ENCODE measurements around the gene PRKAR1B. TPM values are rescaled to one million over a fixed set of nuclear protein-coding genes. Genes with fewer than 3 reads are reported as not detected.

PRKAR1B gene
- total RNA-seq, 1 donor from 2014 or later, result 14.2 TPM

DNA sequence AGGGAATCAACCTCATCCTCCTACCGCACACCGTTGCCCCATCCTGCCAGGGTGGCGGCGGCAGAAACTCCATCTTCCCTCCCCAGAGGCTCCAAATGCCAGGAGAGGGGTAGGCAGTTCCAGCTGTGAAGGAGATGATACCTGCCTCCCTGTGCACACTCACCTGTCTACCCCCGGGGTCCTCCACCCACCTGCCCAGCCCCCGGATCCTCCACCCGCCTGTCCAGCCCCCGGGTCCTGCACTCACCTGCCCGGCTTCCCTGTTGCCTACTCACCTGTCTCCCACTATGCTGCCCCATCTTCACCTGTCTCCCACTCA is 14.0 kb downstream of the PRKAR1B start:
- no peaks in the 10 kb centered on the region for H3K9me3 ChIP-seq (replicated peaks)
- DNase-seq, result no peak
- TF ChIP-seq CTCF (IDR thresholded peaks at IDR 0.05; ENCODE audit: borderline replicate concordance), result no peak
- no peak overlapping the region for H3K27ac ChIP-seq (replicated peaks)
- peak overlapping the region; percentile 73 for H3K4me3 ChIP-seq
- intact Hi-C loops (cut with micrococcal nuclease), result no loop called here
- H3K27me3 ChIP-seq (ENCODE audit: low read depth), result peaks cover 3% of the 10 kb centered on the region
- no peaks in the 10 kb centered on the region for H3K36me3 ChIP-seq
- peaks cover 13% of the 10 kb centered on the region for H3K4me1 ChIP-seq

DNA sequence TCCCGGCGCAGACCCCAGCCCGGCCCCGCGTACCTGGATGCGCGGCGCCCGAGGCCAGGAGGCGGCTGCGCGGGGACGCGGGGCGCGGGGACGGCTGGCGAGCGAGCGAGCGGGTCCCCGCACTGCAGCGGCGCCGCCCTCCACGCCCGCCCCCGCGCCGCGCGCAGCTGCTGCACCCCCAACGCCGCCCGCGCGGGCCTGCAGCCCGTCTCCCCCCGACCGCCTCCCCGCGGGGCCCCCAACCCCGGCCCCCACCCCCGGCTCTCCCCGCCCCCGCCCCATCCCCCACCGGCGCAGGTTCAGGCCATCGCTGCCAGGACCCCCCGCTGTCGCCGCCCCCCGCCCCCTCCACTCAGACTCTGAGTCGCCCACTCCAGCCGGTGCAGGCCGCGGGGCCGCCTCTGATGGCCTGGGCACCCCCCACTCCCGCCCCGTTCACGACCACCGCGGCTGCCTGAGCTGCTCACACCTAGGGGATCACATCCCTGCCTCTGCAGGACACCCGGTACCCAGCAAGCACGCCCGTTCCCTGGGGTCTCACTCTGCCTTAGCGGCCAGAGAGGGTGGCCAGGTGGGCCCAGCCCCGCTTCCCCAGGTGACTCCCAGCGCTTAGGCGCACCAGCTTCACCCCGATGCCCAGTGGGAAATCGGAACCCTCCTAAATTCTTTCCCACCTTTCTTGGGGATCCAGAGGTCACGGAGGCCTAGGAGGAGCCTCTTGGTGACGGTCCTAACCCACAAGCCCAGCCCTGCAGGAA is 14.5 kb downstream of the PRKAR1B start:
- Histone ChIP-seq H3K9me3 (replicated peaks) (no peaks in the 10 kb centered on the region), H3K4me3 (peak overlapping the region; percentile 73), H3K27ac (replicated peaks) (no peak overlapping the region), H3K27me3 (ENCODE audit: low read depth) (peaks cover 3% of the 10 kb centered on the region), H3K36me3 (no peaks in the 10 kb centered on the region), H3K4me1 (peaks cover 13% of the 10 kb centered on the region)
- intact Hi-C loops (cut with micrococcal nuclease), result no loop called here
- no peak for TF ChIP-seq CTCF (IDR thresholded peaks at IDR 0.05; ENCODE audit: borderline replicate concordance)
- no peak for DNase-seq

DNA sequence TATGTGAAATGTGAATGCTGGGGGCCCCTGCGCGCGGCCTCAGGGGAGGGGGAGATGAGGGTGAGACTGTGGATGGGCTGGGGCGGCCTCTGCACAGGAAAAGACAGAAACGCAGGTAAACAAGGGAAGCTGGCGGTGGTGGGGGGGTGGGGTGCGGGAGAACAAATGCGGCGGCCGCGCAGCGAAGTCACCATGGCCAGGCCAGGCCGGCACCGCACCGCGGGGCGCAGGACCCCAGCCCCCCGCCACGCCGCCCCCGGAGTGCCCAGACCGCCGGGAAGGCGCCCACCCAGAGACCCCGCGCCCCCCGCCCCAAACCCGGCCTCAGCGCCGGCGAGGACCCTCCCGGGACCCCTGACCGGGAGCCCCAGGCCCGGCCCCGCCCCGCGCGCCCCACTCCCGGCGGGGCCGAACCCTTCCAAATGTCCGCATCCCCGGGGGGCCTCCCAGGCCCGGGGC is 15.1 kb downstream of the PRKAR1B start:
- TF ChIP-seq CTCF (IDR thresholded peaks at IDR 0.05; ENCODE audit: borderline replicate concordance), result no peak
- Histone ChIP-seq H3K27ac (replicated peaks) (peak overlapping the region; percentile 49), H3K27me3 (ENCODE audit: low read depth) (peaks cover 3% of the 10 kb centered on the region), H3K4me3 (peak overlapping the region; percentile 73), H3K36me3 (no peaks in the 10 kb centered on the region), H3K9me3 (replicated peaks) (no peaks in the 10 kb centered on the region), H3K4me1 (peaks cover 13% of the 10 kb centered on the region)
- no peak for DNase-seq
- intact Hi-C loops (cut with micrococcal nuclease), result no loop called here

DNA sequence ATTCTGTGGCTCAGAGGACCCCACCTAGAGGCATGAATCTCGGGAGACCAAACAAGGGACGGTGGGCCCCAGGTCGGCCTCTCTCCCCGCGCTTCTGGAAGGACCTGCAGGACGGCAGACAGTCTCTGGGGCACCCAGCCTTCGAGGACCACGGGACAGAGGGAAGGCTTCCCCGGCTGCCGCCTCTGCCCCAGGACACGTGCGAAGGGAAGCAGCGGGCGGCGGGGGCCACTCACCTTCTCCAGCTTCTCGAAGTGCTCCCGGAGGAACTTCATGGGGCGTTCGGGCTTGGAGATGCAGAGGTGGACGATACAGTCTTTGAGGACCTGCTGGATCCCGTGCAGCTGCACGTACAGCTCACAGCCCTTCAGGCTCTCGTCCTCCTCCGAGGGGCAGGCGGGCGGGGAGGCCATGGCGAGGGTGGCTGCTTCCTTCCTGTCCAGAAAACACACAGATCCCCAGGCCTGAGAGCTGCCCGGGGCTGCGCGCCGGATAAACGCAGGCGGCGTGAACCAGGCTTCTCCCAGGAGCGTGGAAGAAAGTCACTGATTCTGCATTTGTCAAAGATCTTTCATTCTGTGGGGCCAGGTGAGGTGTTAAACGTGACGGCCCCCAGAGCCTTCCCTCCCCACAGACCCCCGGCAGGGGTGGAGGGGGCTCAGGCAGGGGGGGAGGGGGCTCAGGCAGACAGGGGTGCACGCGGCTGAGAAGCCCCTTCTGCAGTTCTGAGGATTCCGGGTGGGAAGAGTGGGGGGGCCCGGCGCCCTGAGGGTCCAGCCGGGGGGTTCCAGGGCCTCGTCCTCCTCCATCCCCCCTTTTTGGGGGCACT is 15.8 kb downstream of the PRKAR1B start:
- intact Hi-C loops (cut with micrococcal nuclease), result no loop called here
- H3K4me3 ChIP-seq, result peak overlapping the region; percentile 73
- peaks cover 13% of the 10 kb centered on the region for H3K4me1 ChIP-seq
- TF ChIP-seq CTCF (IDR thresholded peaks at IDR 0.05; ENCODE audit: borderline replicate concordance), result no peak
- DNase-seq, result no peak
- H3K9me3 ChIP-seq (replicated peaks), result no peaks in the 10 kb centered on the region
- peaks cover 3% of the 10 kb centered on the region for H3K27me3 ChIP-seq (ENCODE audit: low read depth)
- H3K36me3 ChIP-seq, result no peaks in the 10 kb centered on the region
- H3K27ac ChIP-seq (replicated peaks), result peak overlapping the region; percentile 49

DNA sequence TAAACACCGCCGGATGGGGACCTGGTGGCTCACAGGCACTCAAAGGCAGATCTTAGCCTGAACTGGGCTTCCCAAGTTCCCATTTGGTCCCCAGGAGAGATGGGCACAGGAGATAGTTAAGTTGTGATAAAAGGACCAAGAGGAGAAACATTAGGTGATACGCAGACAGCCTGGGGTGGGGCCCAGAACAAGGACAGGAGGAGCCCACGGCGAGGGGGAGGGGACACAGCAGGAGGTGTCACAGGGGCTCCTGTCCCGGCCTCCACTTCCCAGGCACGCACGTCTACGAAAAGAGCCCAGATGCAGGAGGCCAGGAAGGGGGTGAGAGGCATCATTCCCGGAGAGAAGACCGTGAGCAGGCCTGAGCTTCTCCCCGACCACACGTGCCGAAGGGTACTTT is 16.9 kb downstream of the PRKAR1B start:
- Histone ChIP-seq H3K27ac (replicated peaks) (no peak overlapping the region), H3K4me3 (no peak overlapping the region), H3K27me3 (ENCODE audit: low read depth) (peaks cover 3% of the 10 kb centered on the region), H3K36me3 (no peaks in the 10 kb centered on the region), H3K4me1 (peaks cover 21% of the 10 kb centered on the region), H3K9me3 (replicated peaks) (no peaks in the 10 kb centered on the region)
- TF ChIP-seq CTCF (IDR thresholded peaks at IDR 0.05; ENCODE audit: borderline replicate concordance), result no peak
- intact Hi-C loops (cut with micrococcal nuclease), result no loop called here
- DNase-seq, result no peak

Measured in left ventricle myocardium inferior (tissue), 1 donor.